Muscle of leg (tissue), 11 donors: ENCODE results near the gene PWWP2B. TPM values are rescaled to one million over a fixed set of nuclear protein-coding genes. Genes with fewer than 3 reads are reported as not detected.
"Not testable (repeated sequence)": the region's sequence is repeated elsewhere in the genome, so short reads cannot be mapped to it uniquely, and the experiment has no call there.

Experiments
- DNase-seq: peaks from one replicate; pipeline ENCODE4 v3.0.0; 2013
- H3K27ac ChIP-seq: one replicate; pipeline ENCODE4 v1.5.1; 2013; ENCODE audit warnings: mild to moderate bottlenecking, low read length, control low read depth
- H3K27me3 ChIP-seq: one replicate; pipeline ENCODE4 v1.6.1; 2013; ENCODE audit warnings: low read length; ENCODE audit not compliant: control insufficient read depth, insufficient read depth
- H3K36me3 ChIP-seq: one replicate; pipeline ENCODE4 v1.6.1; 2013; ENCODE audit warnings: low read length; ENCODE audit not compliant: control insufficient read depth, insufficient read depth
- H3K4me1 ChIP-seq: one replicate; pipeline ENCODE4 v1.6.1; 2013; ENCODE audit warnings: low read length; ENCODE audit not compliant: control insufficient read depth, insufficient read depth
- H3K4me3 ChIP-seq: one replicate; pipeline ENCODE4 v1.5.1; 2013; ENCODE audit warnings: low read length, control low read depth
- H3K9me3 ChIP-seq: replicated peaks from 2 replicates; pipeline ENCODE4 v1.6.1; 2013; ENCODE audit warnings: low read depth, low read length; ENCODE audit not compliant: control insufficient read depth
- WGBS: methylation state at CpG from one replicate; pipeline ENCODE4 v1.1.5; 2013; ENCODE audit warnings: missing lambda C conversion rate; ENCODE audit not compliant: insufficient coverage; 5-methylcytosine and 5-hydroxymethylcytosine counted together
- polyA plus RNA-seq, 8 donors: library from polyadenylated mRNA; unstranded; fragments of 120-200 nt; gene quantifications; one replicate each; pipeline versions ENCODE4 v1.2.1 to v1.2.3, GENCODE V29; 2013; ENCODE audit warnings: inconsistent platforms in 1 of 8, low replicate concordance in 1 of 8; ENCODE audit not compliant: insufficient read length in 8 of 8, insufficient read depth in 1 of 8
- total RNA-seq: library from RNA; stranded (reverse); fragments of 120-200 nt; gene quantifications from one replicate; pipeline ENCODE4 v1.2.4, GENCODE V29; 2013

Gene PWWP2B
- total and polyA plus RNA-seq, 9 donors = 5.8 to 15.1 (median 11.3) TPM

GRCh38 chr10:132431537-132432175 is 34.7 kb downstream of the PWWP2B start:
- Histone ChIP-seq H3K36me3 (no peaks in the 10 kb centered on the region), H3K27me3 (no peaks in the 10 kb centered on the region), H3K9me3 (no peaks in the 10 kb centered on the region), H3K27ac (no peak overlapping the region), H3K4me1 (peaks cover 33% of the 10 kb centered on the region), H3K4me3 (no peak overlapping the region)
- DNase-seq = no peak
- WGBS = 86% methylated on average over 11 of the region's 12 CpGs

- no peak overlapping the region for H3K4me3 ChIP-seq
- peaks cover 28% of the 10 kb centered on the region for H3K4me1 ChIP-seq
- H3K27ac ChIP-seq = no peak overlapping the region
- 85% methylated on average over 10 of the region's 12 CpGs for WGBS
- H3K36me3 ChIP-seq = no peaks in the 10 kb centered on the region
- H3K27me3 ChIP-seq = no peaks in the 10 kb centered on the region
- no peaks in the 10 kb centered on the region for H3K9me3 ChIP-seq
- DNase-seq = no peak
Observed at GRCh38 chr10:132432176-132432540, 35.2 kb downstream of the PWWP2B start.

- WGBS = 93% methylated on average over 18 of the region's 21 CpGs
- H3K9me3 ChIP-seq = no peaks in the 10 kb centered on the region
- no peaks in the 10 kb centered on the region for H3K36me3 ChIP-seq
- DNase-seq = no peak
- H3K27ac ChIP-seq = no peak overlapping the region
- H3K27me3 ChIP-seq = no peaks in the 10 kb centered on the region
- no peak overlapping the region for H3K4me3 ChIP-seq
- H3K4me1 ChIP-seq = peaks cover 35% of the 10 kb centered on the region
Observed at GRCh38 chr10:132433671-132434340, 36.8 kb downstream of the PWWP2B start.

- Histone ChIP-seq H3K36me3 (no peaks in the 10 kb centered on the region), H3K27me3 (no peaks in the 10 kb centered on the region), H3K9me3 (no peaks in the 10 kb centered on the region), H3K4me3 (no peak overlapping the region), H3K27ac (no peak overlapping the region), H3K4me1 (peaks cover 33% of the 10 kb centered on the region)
- 50% methylated on average over 2 of the region's 12 CpGs for WGBS
- no peak for DNase-seq
Observed at GRCh38 chr10:132434405-132435005, 37.5 kb downstream of the PWWP2B start.

DNA sequence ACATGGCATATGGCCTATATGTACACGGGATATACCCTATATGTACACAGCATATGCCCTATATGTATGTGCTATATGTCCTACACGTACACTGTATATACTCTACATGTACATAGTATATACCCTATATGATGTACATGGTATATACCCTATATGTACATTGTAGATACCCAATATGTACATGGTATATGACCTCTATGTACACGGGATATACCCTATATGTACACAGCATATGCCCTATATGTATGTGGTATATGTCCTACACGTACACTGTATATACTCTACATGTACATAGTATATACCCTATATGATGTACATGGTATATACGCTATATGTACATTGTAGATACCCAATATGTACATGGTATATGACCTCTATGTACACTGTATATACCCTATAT is 38.3 kb downstream of the PWWP2B start:
- not testable (repeated sequence) for H3K36me3 ChIP-seq, H3K9me3 ChIP-seq, H3K27me3 ChIP-seq, DNase-seq, H3K27ac ChIP-seq, H3K4me3 ChIP-seq
- no CpG with 5 or more reads among the region's 5 CpGs for whole genome bisulfite sequencing
- peaks cover 25% of the 10 kb centered on the region for H3K4me1 ChIP-seq

- not testable (repeated sequence) for DNase-seq, H3K27ac ChIP-seq, H3K9me3 ChIP-seq, H3K27me3 ChIP-seq, H3K36me3 ChIP-seq, H3K4me3 ChIP-seq
- 92% methylated on average over 3 of the region's 3 CpGs for WGBS
- peaks cover 22% of the 10 kb centered on the region for H3K4me1 ChIP-seq
Observed at GRCh38 chr10:132436096-132436495, 39.1 kb downstream of the PWWP2B start.

DNA sequence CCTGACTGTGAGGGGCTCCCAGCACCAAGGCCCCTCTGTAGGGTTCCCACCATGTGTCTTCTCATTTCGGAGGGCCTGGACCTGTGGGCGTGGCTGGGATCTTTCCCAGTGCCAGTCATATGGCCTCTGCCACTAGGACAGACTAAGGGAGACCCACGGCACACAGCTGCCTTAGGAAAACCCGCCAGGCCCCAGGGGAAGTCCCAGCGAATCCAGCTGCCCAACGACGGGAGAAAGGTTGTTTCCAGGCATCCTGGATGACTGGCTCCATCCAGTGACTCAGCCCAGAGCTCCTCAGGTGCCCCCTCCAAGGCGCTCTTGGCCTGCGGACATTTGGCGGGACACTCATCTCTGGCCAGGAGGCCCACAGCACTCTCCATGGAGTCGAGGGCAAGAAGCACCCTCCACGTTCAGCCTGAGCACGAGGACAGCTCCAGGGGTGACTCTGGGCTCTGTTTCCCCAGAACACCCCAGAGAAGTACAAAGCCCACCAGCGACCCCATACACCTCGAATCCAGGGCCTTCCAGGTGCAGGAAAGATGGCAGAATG is 39.9 kb downstream of the PWWP2B start:
- Histone ChIP-seq H3K27me3 (no peaks in the 10 kb centered on the region), H3K4me1 (peaks cover 22% of the 10 kb centered on the region), H3K4me3 (no peak overlapping the region), H3K27ac (no peak overlapping the region), H3K9me3 (no peaks in the 10 kb centered on the region), H3K36me3 (no peaks in the 10 kb centered on the region)
- WGBS = 79% methylated on average over 15 of the region's 15 CpGs
- DNase-seq = no peak

- no peak overlapping the region for H3K4me3 ChIP-seq
- no peaks in the 10 kb centered on the region for H3K36me3 ChIP-seq
- WGBS = 94% methylated on average over 8 of the region's 13 CpGs
- no peaks in the 10 kb centered on the region for H3K27me3 ChIP-seq
- no peak for DNase-seq
- H3K4me1 ChIP-seq = peaks cover 22% of the 10 kb centered on the region
- H3K27ac ChIP-seq = no peak overlapping the region
- H3K9me3 ChIP-seq = no peaks in the 10 kb centered on the region
Observed at GRCh38 chr10:132437541-132437950, 40.5 kb downstream of the PWWP2B start.

- H3K27ac ChIP-seq = no peak overlapping the region
- no peak overlapping the region for H3K4me3 ChIP-seq
- peaks cover 22% of the 10 kb centered on the region for H3K4me1 ChIP-seq
- 55% methylated on average over 17 of the region's 19 CpGs for WGBS
- no peaks in the 10 kb centered on the region for H3K36me3 ChIP-seq
- no peaks in the 10 kb centered on the region for H3K27me3 ChIP-seq
- no peaks in the 10 kb centered on the region for H3K9me3 ChIP-seq
- no peak for DNase-seq
Observed at GRCh38 chr10:132438091-132439024, 41.4 kb downstream of the PWWP2B start.
